ENCODE data around the gene RNF10. TPM values are rescaled to one million over a fixed set of nuclear protein-coding genes. Genes with fewer than 3 reads are reported as not detected.

RNF10 gene
- total and polyA plus RNA-seq, 10 of the 15 experiments (the other 5 are each of a cell fraction or from before 2014, with no cell fraction given): 48.2 to 127 (median 64.5) TPM

GRCh38 chr12:120497524-120498150, 36.5 kb upstream of the RNF10 start:
- no peak overlapping the region for H3K27ac ChIP-seq (ENCODE audit: control insufficient read depth, insufficient read depth)
- no peak for ATAC-seq

More at GRCh38 chr12:120497524-120498150, 36.5 kb upstream of the RNF10 start:
- Histone ChIP-seq H3K4me2 (ENCODE audit: control insufficient read depth, insufficient read depth) (peak overlapping the region; percentile 96), H2AFZ (ENCODE audit: control insufficient read depth, low read depth, low read length) (no peak overlapping the region), H3K27me3 (replicated peaks in 1 of 2; ENCODE audit: control insufficient read depth in 2 of 2, insufficient read depth in 2 of 2, low read length in 1 of 2) (no peaks in the 10 kb centered on the region), H3K9me3 (replicated peaks; ENCODE audit: control insufficient read depth, insufficient read depth, low read length) (no peaks in the 10 kb centered on the region), H3K9ac (ENCODE audit: control insufficient read depth, insufficient read depth, low read length) (peak overlapping the region; percentile 85), H3K79me2 (ENCODE audit: control insufficient read depth, insufficient read depth, low read length) (peaks cover 30% of the 10 kb centered on the region), H3K4me3 (peak overlapping the region; percentile 99), H3K36me3 (ENCODE audit: control insufficient read depth in 2 of 2, insufficient read depth in 2 of 2, low read length in 1 of 2) (peaks cover 0 to 9% of the 10 kb centered on the region in 2 experiments; a peak in 2 of 4 replicates), H4K20me1 (ENCODE audit: control insufficient read depth, insufficient read depth) (0 out of 2 replicates have a peak, but pooled peaks cover 4% of the 10 kb centered on the region), H3K4me1 (ENCODE audit: control insufficient read depth, insufficient read depth, low read length) (peaks cover 4% of the 10 kb centered on the region)
- TF ChIP-seq CEBPB (IDR thresholded peaks at IDR 0.05; ENCODE audit: borderline replicate concordance in 1 of 2, low read depth in 2 of 2, low read length in 2 of 2): no peak
- TF ChIP-seq CREB1 (IDR thresholded peaks at IDR 0.05; ENCODE audit: low read depth): no peak
- no peak for TF ChIP-seq USF2 (IDR thresholded peaks at IDR 0.05; ENCODE audit: borderline replicate concordance, low read depth, low read length)
- TF ChIP-seq E2F8 (IDR thresholded peaks at IDR 0.05; ENCODE audit: low read depth, partially characterized antibody): no peak
- no peak for TF ChIP-seq SRF (IDR thresholded peaks at IDR 0.05; ENCODE audit: low read depth in 2 of 2, low read length in 2 of 2)
- TF ChIP-seq TARDBP (IDR thresholded peaks at IDR 0.05; ENCODE audit: borderline replicate concordance): no peak
- TF ChIP-seq JUNB (IDR thresholded peaks at IDR 0.05): no peak
- TF ChIP-seq DPF2 (IDR thresholded peaks at IDR 0.05): no peak
- no peak for TF ChIP-seq GABPA (IDR thresholded peaks at IDR 0.05; ENCODE audit: low read depth)
- no peak for TF ChIP-seq RUNX3 (IDR thresholded peaks at IDR 0.05; ENCODE audit: low read length)
- TF ChIP-seq MYC (IDR thresholded peaks at IDR 0.05; ENCODE audit: insufficient read depth, insufficient read length, insufficient replicate concordance, low read length, severe bottlenecking): no peak
- no peak for TF ChIP-seq SMAD5 (IDR thresholded peaks at IDR 0.05; ENCODE audit: low read depth)
- no peak for TF ChIP-seq ZSCAN29 (IDR thresholded peaks at IDR 0.05)
- DNase-seq (ENCODE audit: low read depth, low spot score): no peak
- ChIA-PET SMC1A (ENCODE audit: uncharacterized antibody, unreplicated experiment) (interaction anchor here (0.6 to 2.4 kb wide), 8 partner anchors 25 to 141 kb away, joined by 3 to 10 read pairs (median 3); partner anchors contain the start of genes POP5 and SRSF9), CTCF (interaction anchor here (0.7 to 2.1 kb wide), 8 partner anchors 27 to 362 kb away, joined by 3 to 11 read pairs (median 4); no protein-coding TSS in a partner anchor), RAD21 (ENCODE audit: unreplicated experiment) (interaction anchor here (0.9 to 2.5 kb wide), 3 partner anchors 23 to 84 kb away, joined by 5 to 16 read pairs (median 6); partner anchors contain the start of gene POP5), POLR2A (interaction anchor here (0.8 to 1.9 kb wide), 7 partner anchors 8 to 71 kb away, joined by 3 to 11 read pairs (median 4); no protein-coding TSS in a partner anchor)
- 17% methylated on average over 9 of the region's 9 CpGs for WGBS (ENCODE audit: insufficient coverage, insufficient replicate concordance, low lambda C conversion rate, missing lambda C conversion rate)
- in situ Hi-C loops (cut with MboI): no loop called here
- no TSS peak for BruUV-seq (replicated peaks)
- peak; percentile 38 for FAIRE-seq
- intact Hi-C loops (cut with micrococcal nuclease; ENCODE audit: unreplicated experiment): loop anchor here (2.0 kb wide), 1 partner anchor 29 kb away; the partner anchor contains the start of gene SRSF9

Data from GM12878 (cell line).